ENCODE data around the gene RGL1. TPM values are rescaled to one million over a fixed set of nuclear protein-coding genes. Genes with fewer than 3 reads are reported as not detected.

RGL1 gene
- total RNA-seq, 1 experiment from 2014 or later = 3.9 TPM

DNA sequence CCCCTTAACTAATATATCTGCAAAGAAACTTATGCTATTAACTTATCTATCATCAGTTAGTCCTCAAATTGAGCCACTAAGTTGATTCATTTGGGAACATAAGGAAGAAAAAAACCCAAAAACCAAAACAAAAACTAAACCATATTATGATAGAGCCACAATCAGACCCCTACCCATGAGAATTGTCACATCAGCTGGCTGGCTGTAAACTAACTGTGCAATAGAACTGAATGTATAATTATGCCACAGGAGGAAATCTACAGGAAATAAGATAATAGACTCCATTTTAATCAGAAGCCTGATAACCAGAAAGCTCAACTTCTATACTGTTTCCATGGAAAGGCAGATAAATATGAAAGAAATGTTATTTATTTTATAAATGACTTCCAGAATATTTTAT, 110.0 kb downstream of the RGL1 start:
- no peak for DNase-seq (ENCODE audit: low read depth)

DNA sequence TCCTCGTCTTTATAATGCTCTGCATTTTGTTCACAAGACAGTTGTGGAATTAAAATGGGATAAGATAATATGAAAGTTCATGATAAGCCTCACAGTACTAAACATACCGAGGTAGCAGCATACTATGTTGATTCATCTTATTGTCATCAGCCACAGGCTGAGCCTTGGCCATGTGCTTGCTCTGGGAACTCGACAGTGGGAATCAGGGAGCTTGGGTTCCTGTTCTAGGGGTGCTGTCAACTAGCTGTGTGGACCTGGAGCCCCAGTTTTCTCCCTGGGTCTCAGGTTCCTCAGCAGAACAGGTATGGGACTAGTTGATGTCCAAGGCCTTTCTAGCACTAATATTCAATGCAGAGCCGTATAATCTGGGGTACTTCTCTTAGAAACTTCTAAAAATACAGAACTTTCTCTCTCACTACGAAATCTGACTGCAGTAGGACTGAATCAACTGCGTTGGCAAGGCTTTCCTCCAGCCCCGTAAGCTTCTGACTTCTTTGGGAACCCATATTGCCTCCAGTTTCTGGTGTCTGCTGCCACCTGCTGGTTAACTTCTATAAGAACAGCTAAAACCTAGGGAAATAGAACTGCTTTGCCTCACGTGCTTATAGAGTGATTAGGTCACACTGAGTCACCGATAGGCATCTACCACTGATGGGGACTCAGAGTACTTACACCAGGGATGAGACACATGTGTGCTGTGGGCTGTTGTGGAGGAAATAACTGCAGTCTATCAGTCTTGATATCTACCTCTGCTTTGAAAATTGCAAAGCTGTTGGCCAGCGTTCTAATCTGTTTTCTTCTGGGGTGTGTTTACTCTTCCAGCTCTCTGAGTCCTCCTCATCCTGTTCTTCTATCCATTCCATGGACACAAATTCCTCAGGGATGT, 110.9 kb downstream of the RGL1 start:
- peak; percentile 97 for DNase-seq (ENCODE audit: low read depth)

DNA sequence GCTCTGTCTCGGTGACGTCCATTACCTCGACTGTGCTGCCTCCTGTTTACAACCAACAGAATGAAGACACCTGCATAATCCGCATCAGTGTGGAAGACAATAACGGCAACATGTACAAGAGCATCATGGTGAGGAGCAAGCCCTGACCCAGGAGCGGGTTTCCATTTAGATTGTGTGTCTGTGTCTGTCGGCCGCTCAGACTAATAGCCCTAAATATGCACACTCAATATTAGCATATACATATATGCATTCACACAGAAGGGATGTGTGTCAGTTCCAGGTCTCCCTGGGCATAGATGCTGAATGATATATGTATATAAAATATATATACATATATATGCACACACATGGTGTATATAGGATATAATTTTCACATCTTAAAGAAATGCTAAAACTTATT, 111.7 kb downstream of the RGL1 start:
- no peak for DNase-seq (ENCODE audit: low read depth)

DNA sequence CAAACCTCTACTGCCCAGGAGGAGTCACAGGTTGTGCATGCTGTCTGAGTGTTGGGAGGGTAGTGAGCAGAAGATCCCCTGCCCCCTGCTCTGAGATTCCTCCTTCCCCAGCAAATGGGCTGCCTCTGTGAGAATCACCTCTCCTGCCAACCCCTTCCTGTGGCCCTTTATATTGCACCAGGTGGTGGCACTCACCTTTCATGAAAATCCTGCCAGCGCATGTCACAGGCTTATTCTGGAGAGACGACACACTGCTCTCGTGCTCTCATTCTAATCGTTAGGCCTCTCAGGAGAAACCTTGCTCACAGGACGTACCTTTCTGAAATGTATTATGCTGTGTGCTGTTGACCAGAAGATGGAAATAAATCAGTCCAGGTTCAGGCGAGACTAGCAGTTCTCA, 113.7 kb downstream of the RGL1 start:
- DNase-seq (ENCODE audit: low read depth) = no peak

DNA sequence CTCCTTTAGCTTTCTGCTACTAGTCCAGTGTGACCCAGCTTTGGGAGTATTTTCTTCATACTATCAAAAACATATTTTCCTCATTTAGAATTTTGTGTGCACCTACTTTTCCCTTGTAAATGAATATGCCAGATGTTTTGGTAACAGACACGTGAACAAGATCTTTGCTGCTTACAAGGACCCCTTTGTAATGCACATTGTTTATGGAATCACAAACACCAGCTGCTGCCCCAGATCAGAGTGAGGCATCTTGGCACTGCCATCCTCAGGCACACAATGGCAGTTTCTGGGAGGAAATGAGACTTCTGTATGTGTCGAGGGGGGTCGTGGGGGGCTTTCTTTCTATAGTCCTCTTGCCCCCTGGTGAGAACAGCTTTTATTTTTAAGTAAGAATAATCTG, 115.7 kb downstream of the RGL1 start:
- no peak for DNase-seq (ENCODE audit: low read depth)

DNA sequence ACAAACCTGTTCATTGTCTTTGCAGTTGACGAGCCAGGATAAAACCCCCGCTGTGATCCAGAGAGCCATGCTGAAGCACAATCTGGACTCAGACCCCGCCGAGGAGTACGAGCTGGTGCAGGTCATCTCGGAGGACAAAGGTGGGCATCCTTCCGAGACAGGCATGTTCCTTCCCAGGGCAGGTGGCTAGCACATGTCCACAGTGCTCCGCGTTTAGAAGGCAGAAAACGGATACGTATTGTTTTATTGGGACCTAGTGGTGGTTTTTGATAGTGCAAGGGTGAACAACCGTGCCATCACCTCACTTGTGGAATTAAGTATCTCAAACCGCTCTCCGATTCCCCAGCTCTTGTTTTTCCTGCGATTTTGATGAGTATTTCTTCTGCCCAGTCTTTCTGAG, 117.3 kb downstream of the RGL1 start:
- no peak for DNase-seq (ENCODE audit: low read depth)

DNA sequence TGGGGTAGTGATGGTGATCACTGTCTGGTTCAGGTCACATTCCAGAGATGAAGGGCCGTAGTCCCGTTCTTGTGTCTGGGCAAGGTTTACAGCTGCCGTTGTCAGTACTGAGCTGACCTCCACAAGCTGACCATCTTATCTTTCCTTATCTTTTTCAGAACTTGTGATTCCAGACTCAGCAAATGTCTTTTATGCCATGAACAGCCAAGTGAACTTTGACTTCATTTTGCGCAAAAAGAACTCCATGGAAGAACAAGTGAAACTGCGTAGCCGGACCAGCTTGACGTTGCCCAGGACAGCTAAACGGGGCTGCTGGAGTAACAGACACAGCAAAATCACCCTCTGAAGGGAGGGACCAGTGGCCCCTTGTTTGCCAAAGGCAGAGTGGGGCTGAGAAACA, 121.0 kb downstream of the RGL1 start:
- no peak for DNase-seq (ENCODE audit: low read depth)

DNA sequence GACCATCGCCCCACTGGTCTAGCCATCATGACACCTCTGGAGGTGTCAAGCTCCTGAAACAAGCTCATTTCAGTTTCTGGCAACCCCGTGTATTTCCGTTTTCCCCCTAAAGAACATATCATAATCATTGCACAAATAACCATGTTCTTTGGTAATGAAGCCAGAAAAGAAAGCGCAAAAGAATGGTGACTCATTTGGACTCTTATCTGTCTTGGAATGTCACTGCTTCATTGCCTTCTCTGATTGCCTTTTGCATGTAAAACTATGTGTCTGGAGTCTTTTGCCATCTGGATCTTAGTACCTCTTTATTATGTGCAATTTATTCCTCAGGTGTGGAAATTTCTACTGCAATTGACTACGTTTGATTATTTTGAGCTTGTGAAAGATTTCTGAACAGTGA, 122.1 kb downstream of the RGL1 start:
- no peak for DNase-seq (ENCODE audit: low read depth)

DNA sequence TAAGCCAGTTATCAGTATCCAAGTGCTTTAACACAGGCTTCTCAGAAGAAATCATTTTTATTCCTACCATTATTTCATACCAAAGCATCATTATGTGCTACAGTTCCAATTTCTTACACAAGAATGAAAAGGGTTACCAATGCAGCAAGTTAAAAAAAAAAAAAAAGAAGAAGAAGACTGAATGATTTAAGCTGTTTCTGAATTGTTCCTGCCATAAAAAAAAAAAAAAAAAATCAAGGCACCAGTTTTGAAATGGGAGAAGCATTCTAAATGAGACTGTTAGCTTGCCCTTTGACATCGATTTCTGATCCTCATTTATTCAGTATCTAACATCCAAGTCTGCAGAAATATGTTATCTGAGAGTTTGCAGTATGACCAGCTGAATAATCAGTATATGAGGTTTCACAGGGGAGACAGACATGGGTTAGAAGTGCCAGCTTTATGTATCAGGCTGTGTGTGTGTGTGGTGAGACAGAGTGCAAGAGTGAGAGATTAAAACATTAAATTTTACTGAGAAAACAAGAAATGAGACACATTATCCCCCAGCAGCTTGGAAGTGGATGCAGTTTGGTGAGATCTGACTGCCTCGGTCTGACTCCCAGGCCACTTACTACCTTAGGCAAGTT, 126.8 kb downstream of the RGL1 start:
- DNase-seq (ENCODE audit: low read depth) = no peak

DNA sequence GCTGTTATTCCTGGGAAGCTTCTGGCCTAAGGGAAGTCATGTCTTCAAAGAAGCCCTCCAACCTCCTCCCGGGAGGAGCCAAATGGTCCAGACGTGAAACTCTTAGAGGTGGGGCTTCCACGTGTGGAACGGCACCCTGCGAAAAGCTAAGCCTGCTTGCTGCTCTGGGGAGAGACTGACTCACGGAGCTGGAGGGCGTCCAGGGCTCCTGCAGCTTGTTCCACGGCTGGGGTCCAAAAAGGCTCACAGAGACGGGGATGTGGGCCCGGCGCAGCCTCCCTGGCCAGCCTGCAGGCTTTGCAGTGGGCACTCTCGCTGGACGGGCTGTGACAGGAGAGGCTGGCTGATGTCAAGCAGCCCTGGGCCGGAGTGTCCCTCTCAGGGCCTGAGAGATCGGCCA, 127.5 kb downstream of the RGL1 start:
- no peak for DNase-seq (ENCODE audit: low read depth)

DNA sequence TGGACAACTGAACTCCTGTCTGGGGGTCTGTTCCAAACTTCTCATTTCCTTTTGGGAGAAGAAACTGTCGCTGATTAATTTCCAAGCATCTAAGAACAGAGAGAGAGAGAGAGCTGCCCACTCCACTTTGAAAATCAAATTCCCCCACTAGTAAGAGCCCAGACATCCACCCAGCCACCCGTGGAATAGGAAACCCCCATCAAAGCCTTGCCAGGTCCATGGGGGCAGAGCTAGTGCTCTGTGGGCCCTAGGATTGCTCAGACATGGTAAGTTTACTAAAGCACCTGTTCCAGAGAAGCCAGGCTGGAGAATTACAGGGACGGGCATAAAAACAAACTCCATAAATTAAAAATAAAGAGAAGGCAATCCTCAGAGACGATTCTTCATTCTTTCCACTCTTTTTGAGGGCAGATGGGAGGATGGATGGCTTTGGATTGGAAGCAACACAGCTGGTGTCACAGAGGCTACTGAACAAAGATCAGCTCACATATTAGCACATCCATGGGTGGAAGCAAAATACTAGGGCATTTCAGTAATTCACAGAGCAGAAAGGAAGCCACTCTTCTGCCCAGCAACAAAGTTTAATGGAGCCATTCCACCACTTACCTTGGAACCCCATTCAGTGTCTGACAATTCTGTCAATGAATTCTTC, 128.7 kb downstream of the RGL1 start:
- no peak for DNase-seq (ENCODE audit: low read depth)

DNA sequence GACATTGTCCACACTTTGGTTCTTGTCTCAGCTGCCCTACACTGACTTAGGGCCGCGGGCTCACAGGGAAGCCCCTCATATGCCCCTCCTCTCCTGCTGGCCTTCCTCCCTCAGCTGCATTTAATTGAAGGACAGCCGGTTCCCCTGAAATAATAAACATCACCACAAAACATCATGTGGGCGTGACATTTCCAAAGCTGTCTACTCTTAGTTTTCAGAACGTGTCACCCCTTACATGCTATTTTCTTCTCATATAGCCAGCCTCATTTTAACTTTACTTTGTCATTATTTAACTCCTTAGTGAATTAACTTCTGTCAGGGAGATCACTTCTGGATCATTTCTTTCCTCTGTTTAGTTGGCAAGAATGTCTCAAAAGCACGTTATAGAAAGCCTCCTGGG, 129.4 kb downstream of the RGL1 start:
- no peak for DNase-seq (ENCODE audit: low read depth)

DNA sequence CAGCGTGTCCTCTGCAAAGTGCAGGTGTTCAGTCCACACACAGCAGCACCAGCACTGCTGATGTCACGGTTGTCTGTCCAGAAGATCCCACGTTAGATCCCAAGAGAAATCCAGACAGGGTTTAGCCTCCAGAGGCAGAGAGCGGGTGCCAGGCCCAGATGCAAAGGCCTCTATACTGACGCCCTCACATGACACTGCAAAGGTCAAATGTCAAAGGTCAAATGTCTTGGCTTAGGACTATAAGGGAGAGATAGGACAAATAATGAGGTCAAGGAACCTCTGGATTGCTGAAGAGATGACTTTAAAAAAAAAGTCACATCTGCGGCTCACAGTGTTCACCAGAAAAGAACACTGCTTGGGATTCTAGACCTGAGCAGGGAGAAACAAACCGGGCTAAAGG, 131.1 kb downstream of the RGL1 start:
- DNase-seq (ENCODE audit: low read depth) = no peak

DNA sequence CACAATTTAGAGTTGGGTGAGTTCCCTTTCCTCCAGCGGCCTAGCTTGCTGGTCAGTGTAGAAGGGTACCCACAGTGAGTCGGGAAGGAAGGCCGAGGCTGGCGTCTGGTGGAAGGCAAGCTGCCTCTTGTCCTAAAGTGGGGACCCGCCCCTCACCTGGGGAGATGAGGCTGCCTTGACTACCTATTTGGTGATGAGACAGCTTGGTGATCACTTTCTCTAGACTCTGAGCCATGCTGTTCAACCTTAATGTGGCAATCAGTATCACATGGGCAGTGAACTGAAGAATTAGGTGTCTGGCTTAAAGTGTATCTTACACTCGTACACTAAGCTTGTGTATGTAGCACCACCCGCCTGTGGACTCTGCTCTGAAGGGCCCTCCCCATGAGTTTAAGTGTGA, 131.9 kb downstream of the RGL1 start:
- no peak for DNase-seq (ENCODE audit: low read depth)

DNA sequence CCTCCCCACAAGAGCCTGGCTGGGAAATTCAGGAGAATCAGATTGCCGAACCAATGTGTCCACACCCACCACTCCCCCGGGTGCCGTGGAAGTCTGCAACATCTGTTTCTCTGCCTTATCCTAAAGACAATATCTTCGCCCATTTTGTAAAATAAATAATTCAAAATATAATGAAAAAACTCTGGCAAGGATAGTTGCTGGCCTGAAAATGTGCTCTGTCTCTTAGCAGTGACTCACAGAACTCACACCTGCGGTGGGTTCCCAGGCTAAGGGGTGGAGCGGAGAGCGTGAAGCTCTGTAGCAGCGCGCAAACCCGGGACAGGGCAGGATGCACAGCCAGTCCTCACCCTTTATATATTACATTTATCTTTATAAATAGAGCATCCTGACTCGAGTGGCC, 132.7 kb downstream of the RGL1 start:
- no peak for DNase-seq (ENCODE audit: low read depth)

DNA sequence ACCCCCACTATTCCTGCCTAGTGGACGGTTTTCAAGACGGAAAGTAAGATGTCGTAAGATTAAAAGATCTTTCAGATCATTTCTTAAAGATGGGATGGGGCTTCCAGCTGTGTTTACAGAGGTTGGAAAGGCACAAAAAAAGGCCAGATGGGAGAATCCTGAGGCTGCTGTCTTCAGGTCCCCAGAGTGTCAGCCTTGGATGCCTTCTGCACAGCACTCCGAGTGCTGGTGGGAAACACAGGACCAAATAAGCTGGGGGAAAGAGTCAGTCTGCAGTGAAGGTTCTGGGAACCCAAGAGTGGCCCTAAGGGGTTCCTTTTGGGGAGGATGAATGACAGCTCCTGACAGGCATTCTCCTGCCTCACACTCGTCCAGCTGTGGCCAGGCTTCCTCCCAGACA, 136.1 kb downstream of the RGL1 start:
- DNase-seq (ENCODE audit: low read depth) = no peak

DNA sequence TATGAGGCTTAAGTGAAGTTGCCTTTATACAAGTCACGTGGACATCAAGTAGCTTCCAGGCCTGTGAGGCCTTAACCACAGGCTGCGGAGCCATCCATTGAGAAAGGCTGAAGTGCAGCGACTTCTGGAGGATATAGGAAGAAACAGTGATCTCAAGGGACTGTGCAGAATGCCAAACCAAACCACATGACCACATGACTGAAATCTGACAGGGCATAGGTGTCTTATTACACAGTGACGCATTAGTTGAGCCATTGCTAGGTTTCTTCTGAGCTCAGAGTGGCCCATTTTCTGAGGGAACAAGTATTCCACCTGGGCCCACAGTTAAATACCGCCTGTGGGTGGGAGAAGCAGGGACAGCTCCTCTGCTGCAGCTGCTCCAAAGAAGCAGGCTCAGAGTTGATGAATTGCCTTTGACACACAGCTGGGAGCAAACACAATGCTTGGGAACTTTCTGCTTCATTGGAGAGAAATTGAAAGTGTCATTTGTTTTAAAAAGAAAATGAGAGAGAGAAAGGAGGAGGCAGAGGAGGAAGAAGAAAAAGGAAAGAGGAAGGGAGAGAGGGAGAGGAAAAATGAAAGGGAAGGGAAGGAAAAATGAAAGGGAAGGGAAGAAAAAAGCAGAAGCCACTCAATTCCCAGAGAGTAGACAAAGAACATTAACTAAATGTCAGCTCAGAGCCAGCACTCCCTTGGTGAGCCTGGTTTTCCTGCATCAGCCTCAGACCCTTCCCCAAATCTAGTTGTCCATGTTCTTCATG, 138.2 kb downstream of the RGL1 start:
- DNase-seq (ENCODE audit: low read depth) = peak; percentile 97

DNA sequence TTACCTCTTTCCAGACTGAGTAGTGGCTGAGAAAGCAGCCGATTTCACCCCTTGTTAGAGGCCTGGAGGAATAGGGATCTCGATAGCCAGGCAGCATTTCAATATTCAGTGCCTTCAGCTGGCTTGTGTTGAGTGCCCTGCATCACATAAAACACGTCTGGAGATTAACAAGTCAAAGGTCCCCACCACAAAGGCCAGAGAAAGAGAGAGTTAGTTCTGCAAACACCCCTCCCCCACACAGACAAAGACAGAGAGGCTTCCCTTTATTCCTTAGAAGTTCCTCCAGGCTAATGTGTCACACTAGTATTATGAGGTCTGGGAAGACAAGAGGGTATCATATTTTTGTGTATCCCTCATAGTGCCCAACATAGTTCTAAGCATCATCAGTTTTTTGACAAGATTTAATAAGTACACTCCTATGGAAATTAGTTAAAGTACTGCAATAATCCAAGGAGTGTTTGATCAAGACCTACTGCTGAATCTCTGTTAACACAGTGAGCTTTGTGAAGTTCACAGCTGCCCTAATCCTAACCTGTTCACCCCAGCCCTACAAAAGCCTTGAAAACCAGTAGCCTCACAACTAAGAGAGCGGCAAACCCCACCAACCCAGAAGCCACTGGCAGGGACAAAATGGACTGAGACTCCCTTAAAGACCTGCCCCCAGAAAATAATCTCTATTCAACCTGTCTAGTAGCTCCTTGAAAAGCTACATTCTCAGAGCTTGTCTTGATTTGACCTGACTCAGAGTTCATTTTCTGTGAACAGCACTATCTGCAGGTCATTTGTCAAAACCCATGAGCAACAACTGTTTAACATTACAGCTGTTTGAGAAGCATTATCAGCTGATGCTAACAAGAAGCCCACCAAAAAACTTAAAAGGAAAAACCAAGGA, 140.8 kb downstream of the RGL1 start:
- no peak for DNase-seq (ENCODE audit: low read depth)

DNA sequence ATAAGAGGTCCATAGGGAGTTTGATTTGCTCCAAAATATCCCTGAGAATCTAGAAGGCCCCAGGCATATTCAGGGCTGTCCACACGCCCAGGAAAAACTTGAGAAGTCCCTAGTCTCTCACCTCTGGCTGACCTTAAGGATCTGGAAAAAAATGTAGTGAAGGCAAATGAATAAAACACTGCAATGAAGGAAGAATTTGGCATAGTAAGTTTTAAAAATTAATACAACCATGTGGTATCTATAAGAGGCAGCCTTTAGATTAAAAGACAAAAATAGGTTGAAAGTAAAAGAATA, 141.3 kb downstream of the RGL1 start:
- DNase-seq (ENCODE audit: low read depth) = no peak

DNA sequence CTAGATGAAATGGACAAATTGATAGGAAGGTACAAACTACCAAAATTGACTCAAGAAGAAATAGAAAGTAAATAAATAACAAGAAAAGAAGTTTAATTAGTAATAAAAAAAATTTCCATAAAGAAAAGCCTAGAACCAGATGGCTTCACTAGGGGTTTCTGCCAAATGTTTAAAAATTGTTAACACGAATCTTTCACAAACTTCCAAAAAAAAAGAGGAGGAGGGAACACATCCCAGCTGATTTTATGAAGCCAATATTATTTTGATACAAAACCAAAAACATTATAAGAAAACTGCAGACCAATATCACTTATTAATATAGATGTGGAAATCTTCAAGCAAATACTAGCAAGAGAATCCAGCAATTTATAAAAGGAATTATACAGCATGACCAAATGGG, 143.1 kb downstream of the RGL1 start:
- DNase-seq (ENCODE audit: low read depth) = no peak

DNA sequence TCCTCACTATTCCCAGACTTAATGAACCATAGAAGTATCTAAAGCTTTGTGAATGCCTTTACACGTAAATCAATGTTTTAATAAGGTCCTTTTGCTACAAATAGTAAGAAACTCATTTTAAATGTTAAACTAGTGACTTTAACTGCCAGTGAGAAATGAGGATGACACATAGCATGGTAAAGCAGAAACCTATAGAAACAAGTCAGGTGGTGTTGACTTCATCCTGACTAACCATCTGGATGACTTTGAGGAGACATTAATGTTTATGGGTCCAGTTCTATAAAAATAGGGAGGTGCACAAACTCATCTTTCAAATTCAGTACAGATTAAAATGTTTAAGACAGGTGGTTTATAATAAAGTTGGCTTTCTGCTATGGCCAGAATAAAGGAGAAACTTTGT, 147.2 kb downstream of the RGL1 start:
- DNase-seq (ENCODE audit: low read depth) = peak; percentile 18

All from HT1080 (cell line).